Spinal cord (tissue), 10 donors: ENCODE results near the gene RAP2C. TPM values are rescaled to one million over a fixed set of nuclear protein-coding genes. Genes with fewer than 3 reads are reported as not detected.

ENCODE experiments used
- DNase-seq, 6 donors: peaks; one replicate each; pipeline versions ENCODE4 v3.0.0 to v3.0.0-alpha.2; 2013 to 2015; ENCODE audit warnings: low spot score in 6 of 6, low read depth in 4 of 6
- H3K27ac ChIP-seq: one replicate; pipeline ENCODE4 v1.5.1; 2013; ENCODE audit warnings: low read depth, low read length, control low read depth
- H3K27me3 ChIP-seq: one replicate; pipeline ENCODE4 v1.6.1; 2013; ENCODE audit warnings: low read length; ENCODE audit not compliant: control insufficient read depth, insufficient read depth
- H3K36me3 ChIP-seq: one replicate; pipeline ENCODE4 v1.6.1; 2013; ENCODE audit warnings: low read length; ENCODE audit not compliant: control insufficient read depth, insufficient read depth
- H3K4me1 ChIP-seq: one replicate; pipeline ENCODE4 v1.6.1; 2013; ENCODE audit warnings: low read length; ENCODE audit not compliant: control insufficient read depth, insufficient read depth
- H3K4me3 ChIP-seq: one replicate; pipeline ENCODE4 v1.5.1; 2013; ENCODE audit warnings: low read depth, low read length, control low read depth
- H3K9me3 ChIP-seq: one replicate; pipeline ENCODE4 v1.6.1; 2013; ENCODE audit warnings: low read length; ENCODE audit not compliant: control insufficient read depth, insufficient read depth
- WGBS: methylation state at CpG from one replicate; pipeline ENCODE4 v1.1.5; 2013; ENCODE audit warnings: missing lambda C conversion rate; ENCODE audit not compliant: insufficient coverage; 5-methylcytosine and 5-hydroxymethylcytosine counted together
- long read RNA-seq, 4 donors: transcript quantifications; one replicate each; lab custom pipeline, GENCODE V29; 2026
- polyA plus RNA-seq, 2 donors: library from polyadenylated mRNA; unstranded; fragments of 120-200 nt; gene quantifications; one replicate each; pipeline ENCODE4 v1.2.1, GENCODE V29; 2013; ENCODE audit not compliant: insufficient read length in 2 of 2
- total RNA-seq, 2 donors: library from RNA; depleted of rRNA in 1 of 2; stranded (reverse); fragments of 120-200 nt in 1 of 2; fragments of >200 nt in 1 of 2; gene quantifications; one replicate each; pipeline versions ENCODE4 v1.2.3 to v1.2.4, GENCODE V29; 2013 to 2014
- donor health status: healthy.

Gene RAP2C
- 10 to 100 TPM; 23.7 to 25.2 TPM for total RNA-seq
- 10 to 100 TPM; 23.9 to 30.7 TPM for polyA plus RNA-seq
- long read RNA-seq, donor 1, partial matches to known transcripts, result 0 of 2 reads
- long read RNA-seq, donor 1, other reads (novel, unspliced or antisense), result 0 of 2 reads
- long read RNA-seq, donor 2, partial matches to known transcripts, result 0 of 4 reads
- long read RNA-seq, donor 2, other reads (novel, unspliced or antisense), result 0 of 4 reads
- long read RNA-seq, donor 3, partial matches to known transcripts, result 0 of 1 reads
- long read RNA-seq, donor 3, other reads (novel, unspliced or antisense), result 0 of 1 reads
- long read RNA-seq, donor 4, partial matches to known transcripts, result 5 of 13 reads
- long read RNA-seq, donor 4, other reads (novel, unspliced or antisense), result 7 of 13 reads

GRCh38 chrX:132219343-132219768, at the start of gene RAP2C:
TSS of gene RAP2C (minus strand) at chrX:132219447. CDS start at chrX:132217268, 2,179 bp downstream.
- H3K27me3 ChIP-seq, result peaks cover 6% of the 10 kb centered on the region
- peak within 1 kb of the TSS; percentile 64 for H3K4me3 ChIP-seq
- peak within 1 kb of the TSS; percentile 90 for H3K27ac ChIP-seq
- H3K36me3 ChIP-seq, result no peaks in the 10 kb centered on the region
- 18% methylated on average over 6 of the region's 6 CpGs for WGBS
- peak in 2 of 6 donors; percentile 28 to 60 for DNase-seq
- H3K9me3 ChIP-seq, result no peaks in the 10 kb centered on the region
- peaks cover 4% of the 10 kb centered on the region for H3K4me1 ChIP-seq

GRCh38 chrX:132267392-132267791, 48.1 kb upstream of the RAP2C start:
- no peak for DNase-seq
- no peak overlapping the region for H3K4me3 ChIP-seq
- no peaks in the 10 kb centered on the region for H3K9me3 ChIP-seq
- no peaks in the 10 kb centered on the region for H3K36me3 ChIP-seq
- no peak overlapping the region for H3K27ac ChIP-seq
- 80% methylated on average over 1 of the region's 6 CpGs for WGBS
- peaks cover under 1% of the 10 kb centered on the region for H3K27me3 ChIP-seq
- H3K4me1 ChIP-seq, result no peaks in the 10 kb centered on the region

DNA sequence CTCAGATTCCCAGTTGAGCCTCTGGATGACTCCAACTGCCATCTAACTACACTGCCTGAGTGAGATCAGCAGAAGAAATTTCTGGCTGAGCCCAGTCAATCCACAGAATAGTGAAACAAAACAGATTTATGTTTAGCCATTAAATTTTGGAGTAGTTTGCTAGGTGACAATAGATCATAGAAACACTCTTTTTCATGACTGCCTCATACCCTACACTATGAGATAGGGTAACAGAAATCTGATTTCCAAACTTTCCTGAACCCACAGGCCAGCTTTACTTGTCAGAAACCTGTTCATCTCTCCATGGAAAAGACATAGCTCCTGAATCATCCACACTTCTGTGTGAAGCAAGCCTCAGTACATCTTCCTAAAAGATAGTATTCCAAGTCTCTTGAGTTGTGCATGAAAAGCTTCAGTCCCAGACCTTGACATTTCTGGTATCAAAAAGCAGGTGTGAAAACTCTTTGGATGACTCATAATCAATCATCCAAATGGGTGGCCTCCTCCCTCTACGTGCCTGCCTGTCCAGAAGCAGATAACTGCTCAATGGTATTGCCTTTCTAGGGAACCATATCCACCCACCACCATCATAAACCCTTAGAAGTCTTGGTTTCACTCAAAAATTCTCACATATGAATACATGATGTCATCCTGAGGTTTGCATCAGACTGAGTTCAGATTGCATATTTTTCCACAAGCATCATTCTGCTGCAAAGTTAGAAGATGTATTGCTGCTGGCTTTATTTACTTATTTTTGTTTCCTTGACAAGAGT, 47.5 kb upstream of the RAP2C start:
- H3K27me3 ChIP-seq, result peaks cover 4% of the 10 kb centered on the region
- WGBS, result 46% methylated on average over 1 of the region's 1 CpG
- H3K4me3 ChIP-seq, result no peak overlapping the region
- no peaks in the 10 kb centered on the region for H3K9me3 ChIP-seq
- H3K4me1 ChIP-seq, result no peaks in the 10 kb centered on the region
- no peak overlapping the region for H3K27ac ChIP-seq
- DNase-seq, result no peak
- no peaks in the 10 kb centered on the region for H3K36me3 ChIP-seq

DNA sequence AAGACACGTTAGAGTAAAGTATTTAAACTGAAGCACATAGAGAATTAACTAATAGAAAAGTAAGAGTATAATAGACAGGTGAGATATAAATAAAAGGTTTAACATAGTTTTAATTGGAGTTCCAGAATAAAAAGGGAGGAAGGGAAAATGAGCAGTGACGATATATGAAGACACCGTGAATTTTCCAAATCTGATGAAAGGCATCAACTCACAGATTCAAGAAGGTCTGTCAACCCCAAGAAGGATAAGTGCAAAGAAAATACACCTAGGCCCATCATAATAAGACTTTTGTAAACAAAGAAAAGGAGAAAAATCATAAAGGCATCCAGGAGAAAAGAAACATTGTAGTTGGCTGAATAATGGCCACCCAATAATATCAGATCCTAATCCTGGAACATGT, 43.9 kb upstream of the RAP2C start:
- DNase-seq, result no peak
- H3K9me3 ChIP-seq, result no peaks in the 10 kb centered on the region
- no CpG with 5 or more reads among the region's 3 CpGs for WGBS
- no peaks in the 10 kb centered on the region for H3K36me3 ChIP-seq
- no peak overlapping the region for H3K27ac ChIP-seq
- peaks cover 4% of the 10 kb centered on the region for H3K27me3 ChIP-seq
- no peaks in the 10 kb centered on the region for H3K4me1 ChIP-seq
- no peak overlapping the region for H3K4me3 ChIP-seq

DNA sequence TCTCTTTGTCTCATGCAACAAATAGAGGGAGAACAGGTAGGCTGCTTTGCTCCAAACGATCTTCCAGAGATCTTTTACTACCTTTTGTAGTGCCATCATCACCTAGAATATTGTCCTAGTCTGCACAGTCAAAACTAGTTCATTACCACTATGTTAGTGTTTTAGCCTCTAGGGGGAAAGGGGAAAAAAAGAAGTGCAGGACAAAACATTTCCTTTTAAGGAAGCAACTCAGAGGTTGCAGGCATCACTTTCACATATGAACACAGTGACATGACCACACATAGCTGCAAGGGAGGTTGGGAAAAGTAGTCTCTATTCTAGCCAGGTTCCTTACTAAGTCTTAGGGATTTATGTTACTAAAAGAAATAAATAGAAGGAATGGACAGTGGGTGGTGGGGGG, 39.3 kb upstream of the RAP2C start:
- Histone ChIP-seq H3K27ac (no peak overlapping the region), H3K4me1 (no peaks in the 10 kb centered on the region), H3K4me3 (no peak overlapping the region), H3K27me3 (peaks cover 4% of the 10 kb centered on the region), H3K36me3 (no peaks in the 10 kb centered on the region), H3K9me3 (no peaks in the 10 kb centered on the region)
- DNase-seq, result no peak
- WGBS, result no CpG with 5 or more reads among the region's 1 CpG

GRCh38 chrX:132257116-132257515, 37.9 kb upstream of the RAP2C start:
- DNase-seq, result no peak
- Histone ChIP-seq H3K36me3 (no peaks in the 10 kb centered on the region), H3K9me3 (no peaks in the 10 kb centered on the region), H3K4me3 (no peak overlapping the region), H3K4me1 (no peaks in the 10 kb centered on the region), H3K27ac (no peak overlapping the region), H3K27me3 (no peaks in the 10 kb centered on the region)
- WGBS, result 78% methylated on average over 1 of the region's 2 CpGs

DNA sequence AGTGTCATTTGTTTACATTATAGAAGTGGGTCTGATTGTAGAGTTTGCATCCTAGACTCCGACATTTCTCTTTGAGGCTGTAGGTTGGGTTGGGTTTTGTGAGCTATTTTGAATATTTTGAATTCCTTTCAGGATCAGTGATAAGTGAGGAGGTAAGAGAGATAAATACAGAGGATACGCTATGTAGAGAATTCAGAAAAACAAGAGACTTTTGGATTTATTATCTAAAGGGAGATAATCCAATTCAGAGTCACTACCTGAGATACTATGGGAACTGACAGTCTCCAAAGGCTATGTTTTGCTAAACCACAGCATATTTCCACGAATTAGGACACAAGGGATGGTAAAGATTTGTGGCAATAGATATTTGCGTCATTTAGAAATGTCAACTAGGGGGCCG, 16.9 kb upstream of the RAP2C start:
- no peak overlapping the region for H3K4me3 ChIP-seq
- DNase-seq, result no peak
- no peaks in the 10 kb centered on the region for H3K4me1 ChIP-seq
- no peak overlapping the region for H3K27ac ChIP-seq
- H3K9me3 ChIP-seq, result no peaks in the 10 kb centered on the region
- H3K36me3 ChIP-seq, result no peaks in the 10 kb centered on the region
- no peaks in the 10 kb centered on the region for H3K27me3 ChIP-seq
- WGBS, result no CpG with 5 or more reads among the region's 5 CpGs

DNA sequence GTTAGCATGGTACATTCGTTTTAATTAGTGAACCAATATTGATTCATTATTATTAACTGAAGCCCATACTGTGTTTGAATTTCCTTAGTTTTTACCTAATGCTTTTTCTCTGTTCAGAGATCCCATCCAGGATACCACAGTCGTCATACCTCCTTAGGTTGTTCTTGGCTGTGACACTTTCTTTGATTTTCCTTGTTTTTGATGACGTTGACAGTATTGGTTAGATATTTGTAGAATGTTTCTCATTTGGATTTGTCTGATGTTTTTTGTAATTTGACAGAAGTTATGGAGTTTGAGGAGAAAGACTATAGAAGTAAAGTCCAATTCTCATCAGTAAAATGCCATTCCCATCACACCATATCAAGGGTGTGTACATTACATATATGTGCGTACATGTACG, 16.2 kb upstream of the RAP2C start:
- H3K36me3 ChIP-seq, result no peaks in the 10 kb centered on the region
- H3K27me3 ChIP-seq, result no peaks in the 10 kb centered on the region
- no peaks in the 10 kb centered on the region for H3K9me3 ChIP-seq
- no peak for DNase-seq
- H3K4me1 ChIP-seq, result no peaks in the 10 kb centered on the region
- H3K4me3 ChIP-seq, result no peak overlapping the region
- no peak overlapping the region for H3K27ac ChIP-seq
- no CpG with 5 or more reads among the region's 5 CpGs for whole genome bisulfite sequencing

DNA sequence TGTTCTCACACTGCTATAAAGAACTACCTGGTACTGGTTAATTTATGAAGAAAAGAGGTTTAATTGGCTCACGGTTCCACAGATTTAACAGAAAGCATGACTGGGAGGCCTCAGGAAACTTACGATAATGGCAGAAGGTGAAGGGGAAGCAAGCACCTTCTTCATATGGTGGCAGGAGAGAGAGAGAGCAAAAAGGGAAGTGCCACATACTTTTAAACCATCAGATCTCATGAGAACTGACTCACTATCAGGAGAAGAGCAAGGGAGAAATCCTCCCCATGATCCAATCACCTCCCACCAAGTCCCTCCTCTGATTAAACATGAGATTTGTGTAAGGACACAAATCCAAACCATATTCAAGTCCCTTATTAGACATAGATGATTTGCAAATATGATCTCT, 12.3 kb upstream of the RAP2C start:
- Histone ChIP-seq H3K27me3 (peaks cover 2% of the 10 kb centered on the region), H3K9me3 (no peaks in the 10 kb centered on the region), H3K4me1 (no peaks in the 10 kb centered on the region), H3K4me3 (no peak overlapping the region), H3K36me3 (no peaks in the 10 kb centered on the region), H3K27ac (no peak overlapping the region)
- WGBS, result 60% methylated on average over 1 of the region's 2 CpGs
- no peak for DNase-seq
